ENCODE data around the gene NDUFV3.
"Not testable (repeated sequence)": the region's sequence is repeated elsewhere in the genome, so short reads cannot be mapped to it uniquely, and the experiment has no call there.

NDUFV3 gene

DNA sequence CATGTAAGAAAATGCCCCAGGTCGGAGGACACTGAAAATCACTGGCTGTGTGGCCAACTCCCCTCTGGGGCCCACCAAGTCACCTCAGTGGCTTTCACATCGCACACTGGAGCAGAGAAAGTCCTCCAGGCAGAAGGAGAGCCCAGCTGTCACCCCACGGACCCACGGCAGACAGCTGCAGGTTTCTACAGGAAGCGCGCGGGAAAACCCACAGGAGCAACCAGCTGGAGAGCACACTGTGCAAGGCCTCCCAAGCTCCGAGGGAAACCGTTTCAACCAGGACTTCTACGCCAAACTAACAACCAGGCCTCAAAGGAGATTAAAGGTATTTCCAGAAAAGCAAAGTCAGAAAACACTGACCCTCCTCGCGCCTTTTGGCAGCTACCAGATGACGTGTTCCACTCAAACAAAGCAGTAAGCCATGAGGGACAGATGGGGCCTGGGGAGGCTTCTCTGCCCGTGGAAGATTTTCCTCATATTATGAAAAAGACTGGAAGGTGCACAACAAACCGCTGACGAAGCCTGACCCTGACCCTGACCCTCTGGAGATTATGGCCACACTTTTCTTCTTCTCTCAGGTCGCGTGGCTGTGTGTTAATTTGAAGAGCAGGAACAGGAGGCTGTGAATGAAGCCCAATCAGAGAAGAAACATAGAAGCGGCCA lies 34.8 kb upstream of the NDUFV3 start:
- FAIRE-seq, result no peak

- no peak for FAIRE-seq
Measured at GRCh38 chr21:42858957-42859890, 33.9 kb upstream of the NDUFV3 start.

DNA sequence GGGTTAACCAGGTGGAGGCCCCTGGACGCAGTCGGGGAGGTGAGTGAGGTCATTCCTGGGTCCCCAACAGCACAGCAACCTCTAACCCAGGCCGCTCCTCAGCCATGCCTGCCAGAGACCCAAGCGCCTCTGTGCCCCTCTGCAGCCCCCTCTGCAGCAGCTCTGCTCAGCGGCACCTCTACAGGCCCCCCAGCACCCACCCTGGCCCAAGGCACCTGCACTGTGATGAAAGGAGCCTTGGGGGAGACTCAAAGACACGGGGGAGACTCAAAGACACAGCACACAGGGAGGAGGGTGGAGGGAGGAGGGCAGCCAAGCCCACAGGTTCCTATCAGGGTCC lies 33.2 kb upstream of the NDUFV3 start:
- no peak for FAIRE-seq

DNA sequence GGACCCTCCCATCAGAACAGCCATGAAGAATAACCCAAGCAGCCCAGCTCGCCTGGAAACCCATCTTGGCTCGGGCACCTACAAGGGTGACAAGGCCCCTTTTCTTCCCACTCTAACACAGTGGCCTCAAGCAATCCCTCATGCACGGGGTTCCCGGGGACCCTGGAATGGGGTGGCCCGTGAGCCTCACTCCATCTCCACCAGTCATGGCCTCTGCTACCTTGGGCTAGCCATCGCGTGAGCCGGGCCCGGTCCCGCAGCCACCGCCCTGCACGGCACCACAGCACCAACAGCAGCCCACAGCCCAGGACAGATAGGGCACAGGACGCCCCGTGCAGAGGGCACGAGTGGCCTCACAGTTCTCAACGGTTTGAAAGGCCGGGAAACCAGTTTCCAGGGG lies 32.8 kb upstream of the NDUFV3 start:
- FAIRE-seq, result no peak

DNA sequence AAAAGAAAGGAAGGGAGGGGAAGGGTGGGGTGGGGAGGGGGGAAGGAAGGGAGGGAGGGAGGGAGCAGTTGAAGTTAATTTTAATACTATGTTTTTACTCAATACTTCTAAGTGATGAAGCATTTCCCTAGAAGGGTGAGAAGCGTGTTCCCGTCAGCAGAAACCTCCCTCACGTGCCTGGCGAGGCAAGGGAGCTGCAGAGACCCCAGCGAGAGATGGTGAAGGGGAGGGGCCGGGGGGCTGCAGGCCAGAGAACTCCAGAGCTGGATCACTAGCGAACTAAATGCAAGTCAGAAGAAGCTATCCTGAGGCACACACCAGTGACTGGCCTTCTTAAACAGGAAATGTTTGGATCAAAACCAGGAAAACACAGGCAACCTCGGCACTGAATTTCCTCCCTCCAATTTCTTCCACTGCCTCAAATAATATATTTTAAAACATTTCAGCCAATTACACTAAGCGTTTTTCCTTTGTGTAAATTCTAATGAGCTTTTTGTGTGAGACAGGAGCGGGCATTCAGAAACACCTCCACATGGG lies 31.7 kb upstream of the NDUFV3 start:
- no peak for FAIRE-seq

DNA sequence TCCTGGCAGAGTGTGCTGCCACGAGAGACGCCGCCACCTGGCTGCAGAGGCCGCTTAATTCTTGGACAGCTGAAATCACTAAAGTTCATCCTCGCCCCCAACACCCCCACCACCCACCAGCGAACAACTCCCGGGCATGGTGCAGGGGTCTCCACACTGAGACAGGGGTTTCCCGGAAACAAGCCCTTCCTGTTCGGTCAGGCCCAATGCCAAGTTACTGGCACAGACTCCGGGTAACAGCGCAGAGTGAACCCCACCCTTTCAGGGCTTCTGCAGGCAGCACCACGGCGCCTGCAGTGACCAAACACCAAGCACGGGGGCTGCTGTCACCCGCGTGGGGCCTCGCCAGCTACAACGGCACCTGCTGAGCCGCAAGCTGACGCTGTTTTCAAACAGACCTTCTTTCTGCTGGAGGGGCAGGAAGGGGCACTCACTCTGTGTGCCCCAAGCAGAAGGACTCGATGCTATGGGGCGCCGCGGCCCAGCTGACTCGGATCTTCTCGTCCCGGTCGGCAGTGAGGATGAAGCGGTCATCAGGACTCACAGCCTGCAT lies 31.2 kb upstream of the NDUFV3 start:
- FAIRE-seq, result no peak

- FAIRE-seq, result no peak
Measured at GRCh38 chr21:42862774-42863503, 30.2 kb upstream of the NDUFV3 start.

- no peak for FAIRE-seq
Measured at GRCh38 chr21:42863504-42863870, 29.6 kb upstream of the NDUFV3 start.

GRCh38 chr21:42864286-42864685 lies 28.8 kb upstream of the NDUFV3 start:
- no peak for FAIRE-seq

DNA sequence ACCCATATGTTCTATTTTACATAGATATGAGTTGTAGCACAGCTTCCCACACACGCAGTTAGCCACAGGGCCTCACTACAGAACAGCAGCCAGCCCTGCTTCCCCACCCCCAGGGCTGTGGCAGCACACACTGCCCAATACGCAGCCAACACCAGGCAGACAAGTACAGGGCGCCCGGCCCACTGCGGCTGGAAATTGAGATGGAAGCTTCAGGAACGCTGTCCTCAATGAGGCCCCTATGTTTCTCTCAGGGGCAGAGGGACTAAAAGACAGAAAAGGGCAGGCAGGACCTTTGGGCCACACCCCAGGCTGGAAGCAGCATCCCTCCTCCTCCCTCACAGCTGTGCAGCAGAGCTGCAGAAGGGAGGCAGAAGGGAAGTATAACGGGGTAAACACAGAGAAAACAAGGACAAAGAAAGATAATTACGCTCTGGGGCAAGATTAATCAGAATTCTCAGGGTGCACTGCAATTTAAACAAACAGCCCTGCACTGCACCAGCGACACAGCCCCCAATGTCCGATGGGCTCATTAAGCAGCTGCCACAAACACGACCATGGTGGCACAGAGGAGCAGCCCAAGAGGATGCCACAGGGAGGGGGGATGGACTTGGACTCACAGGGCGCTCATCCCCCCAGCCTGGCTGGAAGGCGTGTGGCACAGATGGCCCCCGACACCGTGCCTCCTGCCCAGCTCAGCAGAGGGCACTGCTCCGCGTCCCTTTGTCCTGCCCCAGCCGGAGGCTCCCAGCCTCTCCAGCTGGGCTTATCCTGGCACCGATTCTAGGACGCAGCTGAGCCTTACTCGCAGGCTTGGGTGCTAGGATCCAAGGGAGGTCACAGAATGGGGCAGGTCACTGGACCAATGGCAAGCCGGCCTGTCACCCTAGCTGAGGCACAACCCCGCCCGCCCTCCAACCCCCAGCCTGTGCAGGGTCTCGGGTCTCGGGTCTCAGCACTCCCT lies 28.0 kb upstream of the NDUFV3 start:
- FAIRE-seq, result no peak

GRCh38 chr21:42865776-42866160 lies 27.3 kb upstream of the NDUFV3 start:
- no peak for FAIRE-seq

DNA sequence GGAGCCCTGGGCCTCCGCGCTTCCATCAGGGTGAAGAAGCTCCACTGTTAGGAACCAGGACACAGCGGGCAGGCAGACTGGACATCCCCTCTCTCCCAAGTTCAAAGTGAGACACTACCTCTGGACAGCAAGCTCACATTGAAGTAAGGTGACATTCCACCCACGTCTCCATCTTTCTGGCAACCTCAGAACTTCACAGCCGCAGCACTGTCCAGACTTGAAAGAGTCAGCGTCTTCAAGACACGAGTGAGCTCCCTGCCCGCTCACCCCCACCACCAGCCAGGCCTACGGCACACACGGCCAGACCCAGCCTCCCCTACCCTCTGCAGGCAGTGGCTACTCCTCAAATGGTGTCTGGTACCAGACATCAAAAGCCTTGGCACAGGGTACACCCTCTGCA lies 24.9 kb upstream of the NDUFV3 start:
- no peak for FAIRE-seq

- FAIRE-seq, result no peak
Measured at GRCh38 chr21:42873096-42873495, 20.0 kb upstream of the NDUFV3 start.

GRCh38 chr21:42875811-42876210 lies 17.3 kb upstream of the NDUFV3 start:
- not testable (repeated sequence) for FAIRE-seq

GRCh38 chr21:42878678-42878992 lies 14.5 kb upstream of the NDUFV3 start:
- no peak for FAIRE-seq

DNA sequence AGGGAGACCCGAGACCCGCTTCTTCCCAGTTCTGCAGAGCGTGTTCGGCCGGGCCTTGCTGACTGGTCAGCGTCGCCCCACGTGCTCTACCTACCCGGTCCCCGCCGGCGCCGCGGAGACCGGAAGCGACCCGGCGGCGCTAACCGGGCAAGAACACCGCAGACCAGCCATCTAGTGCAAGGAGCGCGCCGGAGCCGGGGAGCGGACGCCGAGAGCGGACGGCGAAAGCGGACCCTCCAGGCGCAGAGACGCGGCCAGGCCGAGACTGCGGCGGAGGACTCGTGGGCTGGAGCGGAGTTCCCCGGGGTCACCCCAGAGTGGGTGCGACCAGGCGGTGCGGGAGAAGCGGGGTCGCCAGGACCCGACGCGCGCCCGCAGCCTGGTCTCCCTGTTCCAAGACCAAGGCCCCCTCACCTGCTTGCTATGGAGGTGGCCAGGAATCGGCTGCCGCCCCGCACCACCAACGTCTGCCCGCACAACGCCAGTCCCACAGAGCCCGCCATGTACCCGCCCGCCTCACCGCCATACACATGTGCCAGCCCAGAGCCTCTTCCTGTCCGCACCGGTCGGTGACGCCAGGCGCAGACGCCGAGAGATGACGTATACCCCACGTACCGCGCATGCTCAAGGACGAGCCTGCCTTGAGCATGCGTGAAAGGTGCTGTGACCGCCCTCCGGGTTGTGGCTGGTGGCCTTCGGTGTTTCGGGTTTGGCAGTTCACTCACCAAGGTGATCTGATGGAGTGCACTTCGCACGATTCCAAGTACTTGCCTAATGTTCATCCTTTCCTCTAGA lies 13.9 kb upstream of the NDUFV3 start, which contains the start of gene WDR4:
WDR4 (minus strand) TSS at position 547 of the 795 bp plus-strand sequence; CDS start at position 503, 44 bp downstream.
- no peak for FAIRE-seq

GRCh38 chr21:42880352-42880751 lies 12.8 kb upstream of the NDUFV3 start:
- FAIRE-seq, result no peak

GRCh38 chr21:42883921-42884320 lies 9.2 kb upstream of the NDUFV3 start:
- no peak for FAIRE-seq

- no peak for FAIRE-seq
Measured at GRCh38 chr21:42887326-42887725, 5.8 kb upstream of the NDUFV3 start.

DNA sequence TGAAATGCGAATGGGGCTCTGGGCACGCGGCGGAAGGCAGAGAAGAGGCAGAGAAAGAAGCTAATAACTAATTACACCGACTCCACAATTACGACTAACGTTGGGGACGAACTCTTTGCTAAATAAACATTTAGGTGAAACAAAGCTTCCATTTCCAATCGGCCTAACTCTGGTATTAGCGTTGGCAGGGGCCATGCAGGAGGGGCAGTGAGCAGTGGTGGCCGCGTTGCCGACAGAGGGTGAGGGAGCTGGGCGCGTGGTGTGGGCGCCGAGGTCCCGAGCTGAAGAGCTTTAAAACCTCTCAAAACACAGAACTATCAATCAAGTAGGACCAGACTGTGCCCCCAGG lies 553 bp upstream of the NDUFV3 start:
- FAIRE-seq, result no peak

- FAIRE-seq, result no peak
Measured at GRCh38 chr21:42900446-42900845, 7.3 kb downstream of the NDUFV3 start.
